H9 (cell line): ENCODE measurements around the gene NCF2. TPM values are rescaled to one million over a fixed set of nuclear protein-coding genes. Genes with fewer than 3 reads are reported as not detected.

Experiments used
- DNase-seq: peaks from one replicate; pipeline ENCODE4 v3.0.0-alpha.2; 2017
- H2AFZ ChIP-seq: one replicate; pipeline ENCODE4 v1.6.1; 2013; ENCODE audit warnings: mild to moderate bottlenecking, low read length, control low read depth, moderate library complexity
- H2AK5ac ChIP-seq: 2 replicates; pipeline ENCODE4 v1.6.1; 2013; ENCODE audit warnings: low read length, control low read depth, mixed read lengths; ENCODE audit not compliant: insufficient read length
- H2BK120ac ChIP-seq: one replicate; pipeline ENCODE4 v1.6.1; 2013; ENCODE audit warnings: low read depth, mild to moderate bottlenecking, low read length, control low read depth, inconsistent platforms; ENCODE audit not compliant: poor library complexity, severe bottlenecking
- H2BK12ac ChIP-seq: 2 replicates; pipeline ENCODE4 v1.6.1; 2013; ENCODE audit warnings: low read length, control low read depth, mixed read lengths, low read depth; ENCODE audit not compliant: insufficient read length
- H2BK15ac ChIP-seq: 2 replicates; pipeline ENCODE4 v1.6.1; 2013; ENCODE audit warnings: low read depth, low read length, control low read depth
- H2BK20ac ChIP-seq: one replicate; pipeline ENCODE4 v1.6.1; 2013; ENCODE audit warnings: low read depth, mild to moderate bottlenecking, low read length, control low read depth, inconsistent platforms; ENCODE audit not compliant: poor library complexity, severe bottlenecking
- H2BK5ac ChIP-seq: 2 replicates; pipeline ENCODE4 v1.6.1; 2013; ENCODE audit warnings: low read length, control low read depth, mixed read lengths; ENCODE audit not compliant: insufficient read length
- H3K14ac ChIP-seq: 2 replicates; pipeline ENCODE4 v1.6.1; 2013; ENCODE audit warnings: low read length, control low read depth; ENCODE audit not compliant: insufficient read depth
- H3K18ac ChIP-seq: 2 replicates; pipeline ENCODE4 v1.6.1; 2013; ENCODE audit warnings: low read depth, mild to moderate bottlenecking, mixed read lengths, low read length, control low read depth; ENCODE audit not compliant: insufficient read length
- H3K23ac ChIP-seq: 2 replicates; pipeline ENCODE4 v1.6.1; 2013; ENCODE audit warnings: low read length, control low read depth, mixed read lengths, low read depth; ENCODE audit not compliant: insufficient read length
- H3K23me2 ChIP-seq: 2 replicates; pipeline ENCODE4 v1.6.1; 2013; ENCODE audit warnings: low read depth, mild to moderate bottlenecking, mixed read lengths, low read length, control low read depth; ENCODE audit not compliant: insufficient read length, poor library complexity, severe bottlenecking
- H3K27ac ChIP-seq: 2 replicates; pipeline ENCODE4 v1.5.1; 2013; ENCODE audit warnings: low read length, control low read depth, mixed read lengths, low read depth; ENCODE audit not compliant: insufficient read length
- H3K27me3 ChIP-seq: 2 replicates; pipeline ENCODE4 v1.6.1; 2013; ENCODE audit warnings: low read length, control low read depth, inconsistent platforms; ENCODE audit not compliant: insufficient read depth
- H3K4ac ChIP-seq: 2 replicates; pipeline ENCODE4 v1.6.1; 2013; ENCODE audit warnings: low read depth, mild to moderate bottlenecking, control low read depth, inconsistent platforms, low read length, moderate library complexity
- H3K4me1 ChIP-seq: 2 replicates; pipeline ENCODE4 v1.6.1; 2013; ENCODE audit warnings: low read length, control low read depth, inconsistent platforms; ENCODE audit not compliant: insufficient read depth
- H3K4me2 ChIP-seq: 2 replicates; pipeline ENCODE4 v1.6.1; 2013; ENCODE audit warnings: low read length, control low read depth, mixed read lengths; ENCODE audit not compliant: insufficient read length, insufficient read depth
- H3K56ac ChIP-seq: 2 replicates; pipeline ENCODE4 v1.6.1; 2013; ENCODE audit warnings: low read depth, mild to moderate bottlenecking, mixed read lengths, low read length, control low read depth; ENCODE audit not compliant: insufficient read length
- H3K79me1 ChIP-seq: 2 replicates; pipeline ENCODE4 v1.6.1; 2013; ENCODE audit warnings: low read depth, mild to moderate bottlenecking, moderate library complexity, low read length, control low read depth, inconsistent platforms; ENCODE audit not compliant: insufficient read depth, poor library complexity, severe bottlenecking
- H3K79me2 ChIP-seq: 2 replicates; pipeline ENCODE4 v1.6.1; 2013; ENCODE audit warnings: low read length, control low read depth, inconsistent platforms; ENCODE audit not compliant: insufficient read depth
- H3K9ac ChIP-seq: 2 replicates; pipeline ENCODE4 v1.6.1; 2013; ENCODE audit warnings: low read length, control low read depth, mixed read lengths; ENCODE audit not compliant: insufficient read length; ENCODE audit errors: extremely low read depth
- H3K9me3 ChIP-seq: one replicate; pipeline ENCODE4 v1.6.1; 2013; ENCODE audit warnings: low read depth, low read length, inconsistent platforms; ENCODE audit not compliant: control insufficient read depth
- H3T11ph ChIP-seq: one replicate; pipeline ENCODE4 v1.6.1; 2013; ENCODE audit warnings: mild to moderate bottlenecking, low read length, control low read depth, inconsistent platforms
- H4K20me1 ChIP-seq: one replicate; pipeline ENCODE4 v1.6.1; 2013; ENCODE audit not compliant: control insufficient read depth, insufficient read length, insufficient read depth
- H4K5ac ChIP-seq: 2 replicates; pipeline ENCODE4 v1.6.1; 2013; ENCODE audit warnings: low read depth, mild to moderate bottlenecking, mixed read lengths, low read length, control low read depth; ENCODE audit not compliant: insufficient read length
- H4K8ac ChIP-seq: replicated peaks from 2 replicates; pipeline ENCODE4 v1.6.1; 2013; ENCODE audit warnings: low read length, control low read depth, mixed read lengths, low read depth; ENCODE audit not compliant: insufficient read length
- H4K91ac ChIP-seq: 2 replicates; pipeline ENCODE4 v1.6.1; 2013; ENCODE audit warnings: low read depth, mild to moderate bottlenecking, moderate library complexity, mixed read lengths, low read length, control low read depth; ENCODE audit not compliant: insufficient read length
- H3K27ac Mint-ChIP-seq, 3 experiments: 2 replicates in 2 of 3; 3 replicates in 1 of 3; pipeline ENCODE4 v1.8.0; 2020 to 2021; ENCODE audit warnings: mixed read lengths in 3 of 3, mild to moderate bottlenecking in 1 of 3, moderate library complexity in 1 of 3
- H3K27me3 Mint-ChIP-seq: 2 replicates; pipeline ENCODE4 v1.8.0; 2021; ENCODE audit warnings: low read depth, mild to moderate bottlenecking, moderate library complexity, mixed read lengths
- H3K36me3 Mint-ChIP-seq, 3 experiments: 2 replicates in 2 of 3; 3 replicates in 1 of 3; pipeline ENCODE4 v1.8.0; 2020 to 2021; ENCODE audit warnings: low read depth in 3 of 3, mixed read lengths in 3 of 3; ENCODE audit not compliant: insufficient read depth in 1 of 3
- H3K4me1 Mint-ChIP-seq, 2 experiments: 2 replicates each; pipeline ENCODE4 v1.8.0; 2020; ENCODE audit warnings: mixed read lengths in 2 of 2
- H3K4me3 Mint-ChIP-seq, 2 experiments: 2 replicates in 1 of 2; 3 replicates in 1 of 2; pipeline ENCODE4 v1.8.0; 2020 to 2021; ENCODE audit warnings: mild to moderate bottlenecking in 2 of 2, mixed read lengths in 2 of 2, moderate library complexity in 1 of 2
- H3K9me3 Mint-ChIP-seq, 2 experiments: 2 replicates in 1 of 2; 3 replicates in 1 of 2; pipeline ENCODE4 v1.8.0; 2020; ENCODE audit warnings: mild to moderate bottlenecking in 2 of 2, mixed read lengths in 2 of 2, moderate library complexity in 1 of 2
- WGBS: extraction: QIAGEN DNeasy Blood & Tissue Kit; methylation state at CpG from one replicate; pipeline ENCODE4 v1.1.7; 2013; ENCODE audit warnings: missing lambda C conversion rate, low lambda C conversion rate, mixed read lengths; ENCODE audit not compliant: insufficient read length; ENCODE audit errors: extremely low coverage; 5-methylcytosine and 5-hydroxymethylcytosine counted together
- total RNA-seq: library from RNA; stranded (reverse); gene quantifications from 2 replicates; pipeline ENCODE4 v1.2.1, GENCODE V29; 2021
- TF ChIP-seq, protein P1 (sequence below): fragments of 200-600 bp; sonication (generic); conservative IDR thresholded peaks from 3 replicates; pipeline ENCODE4 v1.8.0; 2021; ENCODE audit warnings: antibody characterized with exemption, mild to moderate bottlenecking

Gene NCF2
- total RNA-seq, 1 experiment from 2014 or later = not detected

DNA sequence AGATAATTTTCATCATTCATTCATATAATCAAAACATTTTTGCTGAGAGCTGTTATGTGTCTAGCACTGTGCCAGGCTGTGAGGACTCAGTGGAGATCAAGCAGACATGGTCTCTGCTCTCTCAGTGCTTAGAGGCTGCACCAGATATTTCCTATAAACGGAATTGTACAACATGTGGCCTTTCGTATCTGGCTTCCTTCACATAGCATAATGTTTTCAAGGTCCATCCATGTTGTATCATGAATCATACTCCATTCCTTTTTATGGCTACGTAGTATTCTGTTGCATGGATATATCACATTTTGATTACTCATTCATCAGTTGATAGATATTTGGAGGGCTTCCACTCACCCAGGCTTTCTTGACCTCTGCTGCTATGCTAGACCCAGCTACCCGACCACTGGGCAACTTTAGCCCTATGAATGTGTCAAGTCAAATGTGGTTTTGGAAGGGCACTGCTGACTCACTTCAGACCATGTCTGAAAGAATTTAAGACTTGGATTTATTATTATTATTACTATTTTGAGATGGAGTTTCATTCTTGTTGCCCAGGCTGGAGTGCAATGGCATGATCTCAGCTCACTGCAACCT, 18.5 kb downstream of the NCF2 start:
- Histone ChIP-seq H4K5ac (no peak overlapping the region), H3K14ac (no peak overlapping the region), H2AFZ (no peak overlapping the region), H3K79me1 (no peaks in the 10 kb centered on the region), H2BK120ac (no peak overlapping the region), H4K91ac (no peak overlapping the region), H4K8ac (no peak overlapping the region), H3K4ac (no peak overlapping the region), H2BK15ac (no peak overlapping the region), H3T11ph (no peak overlapping the region), H2AK5ac (no peak overlapping the region), H2BK12ac (no peak overlapping the region), H3K23ac (no peak overlapping the region), H3K23me2 (no peaks in the 10 kb centered on the region), H3K27ac (no peak overlapping the region), H3K4me1 (no peaks in the 10 kb centered on the region), H3K9ac (no peak overlapping the region), H3K9me3 (no peaks in the 10 kb centered on the region), H3K79me2 (no peaks in the 10 kb centered on the region), H3K56ac (no peak overlapping the region), H3K18ac (no peak overlapping the region), H4K20me1 (no peaks in the 10 kb centered on the region), H3K27me3 (no peaks in the 10 kb centered on the region), H3K4me2 (no peak overlapping the region), H2BK20ac (no peak overlapping the region), H2BK5ac (no peak overlapping the region)
- Mint-ChIP-seq H3K4me1 (no peaks in the 10 kb centered on the region), H3K27me3 (no peaks in the 10 kb centered on the region; the same call in 1 of the 2 replicates), H3K9me3 (no peaks in the 10 kb centered on the region; a peak in 1 of 5 replicates), H3K27ac (no peak overlapping the region; a peak in 1 of 7 replicates), H3K4me3 (no peak overlapping the region), H3K36me3 (no peaks in the 10 kb centered on the region; a peak in 1 of 7 replicates)
- TF ChIP-seq, protein P1, sequence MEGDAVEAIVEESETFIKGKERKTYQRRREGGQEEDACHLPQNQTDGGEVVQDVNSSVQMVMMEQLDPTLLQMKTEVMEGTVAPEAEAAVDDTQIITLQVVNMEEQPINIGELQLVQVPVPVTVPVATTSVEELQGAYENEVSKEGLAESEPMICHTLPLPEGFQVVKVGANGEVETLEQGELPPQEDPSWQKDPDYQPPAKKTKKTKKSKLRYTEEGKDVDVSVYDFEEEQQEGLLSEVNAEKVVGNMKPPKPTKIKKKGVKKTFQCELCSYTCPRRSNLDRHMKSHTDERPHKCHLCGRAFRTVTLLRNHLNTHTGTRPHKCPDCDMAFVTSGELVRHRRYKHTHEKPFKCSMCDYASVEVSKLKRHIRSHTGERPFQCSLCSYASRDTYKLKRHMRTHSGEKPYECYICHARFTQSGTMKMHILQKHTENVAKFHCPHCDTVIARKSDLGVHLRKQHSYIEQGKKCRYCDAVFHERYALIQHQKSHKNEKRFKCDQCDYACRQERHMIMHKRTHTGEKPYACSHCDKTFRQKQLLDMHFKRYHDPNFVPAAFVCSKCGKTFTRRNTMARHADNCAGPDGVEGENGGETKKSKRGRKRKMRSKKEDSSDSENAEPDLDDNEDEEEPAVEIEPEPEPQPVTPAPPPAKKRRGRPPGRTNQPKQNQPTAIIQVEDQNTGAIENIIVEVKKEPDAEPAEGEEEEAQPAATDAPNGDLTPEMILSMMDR = no peak
- no CpG with 5 or more reads among the region's 4 CpGs for WGBS
- DNase-seq = no peak
